Stimulated activated CD8-positive, alpha-beta memory T cell treated with anti-CD3 and anti-CD28 coated beads, Interleukin-7, amount 100 ng/mL, for 4 hours (primary cell): ENCODE data around the gene TTLL10.
"Not testable (repeated sequence)": the region's sequence is repeated elsewhere in the genome, so short reads cannot be mapped to it uniquely, and the experiment has no call there.

ENCODE experiments used
- DNase-seq, 2 donors: peaks; one replicate each; pipeline ENCODE4 v3.0.0-alpha.2; 2020; ENCODE audit warnings: low read depth in 2 of 2

Gene TTLL10

DNA sequence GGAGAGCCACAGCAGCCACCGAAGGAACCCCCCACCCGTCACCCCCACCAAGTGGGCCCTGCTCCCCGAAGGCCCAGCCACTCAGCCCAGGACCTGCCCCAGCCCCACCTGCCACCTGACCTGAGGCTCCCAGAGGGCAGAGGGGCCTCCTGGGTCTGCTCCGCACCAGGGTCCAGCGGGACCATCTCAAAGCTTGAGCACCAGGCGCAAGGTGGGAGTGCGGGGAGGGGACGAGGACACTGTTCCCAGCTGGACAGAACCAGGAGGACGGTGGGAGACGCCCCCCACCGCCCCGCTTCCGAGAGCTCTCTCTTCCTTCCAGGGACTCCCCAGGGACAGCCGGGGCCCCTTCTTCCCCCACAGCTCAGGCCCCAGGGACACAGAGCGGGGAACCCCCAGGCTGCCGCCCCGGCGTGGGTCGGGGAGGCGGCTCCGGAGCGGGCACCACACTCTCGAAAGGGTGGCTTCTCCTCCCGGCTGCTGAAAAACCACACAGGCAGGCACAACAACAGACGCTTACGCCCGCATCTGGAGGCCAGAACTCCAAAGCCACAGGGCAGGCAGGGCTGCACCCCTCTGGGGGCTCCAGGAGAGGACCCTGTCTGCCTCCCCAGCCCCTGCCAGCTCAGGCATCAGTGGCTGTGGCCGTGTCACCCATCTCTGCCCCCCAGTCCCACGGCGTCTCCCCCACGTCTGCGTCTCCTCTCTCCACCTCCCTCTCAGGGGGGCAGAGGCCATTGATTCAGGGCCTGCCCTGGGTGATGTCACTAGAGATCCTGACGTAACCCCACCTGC, 1.9 kb upstream of the TTLL10 start:
- no peak for DNase-seq

DNA sequence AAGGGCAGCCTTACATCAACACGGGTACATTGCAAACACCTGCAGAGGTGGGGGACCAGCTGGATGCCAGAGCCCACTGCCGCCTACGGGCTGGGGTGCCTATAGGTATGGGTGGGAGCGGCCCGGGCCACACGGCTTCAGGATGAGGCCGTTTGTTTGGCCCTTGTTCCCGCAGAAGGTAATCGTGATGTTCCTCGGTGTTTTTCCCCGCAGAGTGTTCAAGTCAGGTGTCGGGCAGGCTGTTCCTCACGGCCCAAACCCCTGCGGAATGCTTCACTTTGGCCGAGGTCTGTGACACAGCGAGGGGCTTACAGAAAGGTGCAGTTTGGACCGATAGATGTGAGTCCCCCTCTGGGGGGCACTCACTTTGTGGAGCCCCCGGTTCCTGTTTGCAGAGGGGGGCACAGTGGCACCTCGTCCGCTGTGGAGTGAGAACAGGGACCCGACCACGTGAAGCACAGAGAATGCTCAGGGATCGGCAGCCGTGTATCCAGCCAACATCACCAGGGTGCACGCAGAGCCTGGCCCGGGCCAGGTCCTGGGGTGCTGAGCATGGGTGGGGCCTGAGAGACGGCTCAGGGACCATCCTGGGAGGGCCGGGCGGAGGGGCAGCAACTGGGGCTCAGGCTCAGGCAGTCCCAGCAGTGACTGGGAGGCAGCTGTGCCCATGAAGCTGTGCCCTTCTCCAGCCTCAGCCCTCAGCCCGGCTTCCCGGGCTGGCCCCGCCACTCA, 453 bp upstream of the TTLL10 start:
- no peak for DNase-seq

DNA sequence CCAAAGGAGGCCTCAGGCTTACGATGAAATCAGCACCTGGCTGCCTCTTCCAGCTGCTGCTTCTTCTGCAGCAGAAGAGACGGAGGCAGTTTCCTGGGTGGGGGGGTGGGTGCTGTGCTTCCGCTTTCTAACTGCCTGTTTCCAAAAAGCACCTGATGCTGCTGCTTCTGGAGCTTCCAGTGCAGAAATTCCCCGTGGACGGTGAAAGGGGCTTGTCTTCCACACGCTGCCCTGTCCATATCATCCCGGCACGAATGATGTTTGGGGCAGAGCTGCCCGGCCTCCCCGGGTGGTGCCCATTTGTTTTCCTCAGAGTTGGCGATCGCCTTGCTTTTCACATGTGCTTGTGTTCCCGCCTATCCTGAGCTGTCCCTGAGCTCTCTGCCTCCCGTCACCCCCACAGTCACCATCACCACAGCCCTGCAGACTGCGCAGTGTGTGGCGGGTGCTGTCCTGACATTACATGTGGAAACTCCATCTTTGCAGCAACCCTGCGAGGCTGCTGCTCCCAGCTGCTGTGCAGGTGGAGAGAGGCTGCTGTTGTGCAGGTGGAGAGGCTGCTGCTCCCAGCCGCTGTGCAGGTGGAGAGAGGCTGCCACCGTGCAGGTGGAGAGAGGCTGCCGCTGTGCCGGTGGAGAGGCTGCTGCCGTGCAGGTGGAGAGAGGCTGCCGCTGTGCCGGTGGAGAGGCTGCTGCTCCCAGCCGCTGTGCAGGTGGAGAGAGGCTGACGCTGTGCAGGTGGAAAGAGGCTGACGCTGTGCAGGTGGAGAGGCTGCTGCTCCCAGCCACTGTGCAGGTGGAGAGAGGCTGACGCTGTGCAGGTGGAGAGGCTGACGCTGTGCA, 1.8 kb downstream of the TTLL10 start:
- DNase-seq, result no peak

DNA sequence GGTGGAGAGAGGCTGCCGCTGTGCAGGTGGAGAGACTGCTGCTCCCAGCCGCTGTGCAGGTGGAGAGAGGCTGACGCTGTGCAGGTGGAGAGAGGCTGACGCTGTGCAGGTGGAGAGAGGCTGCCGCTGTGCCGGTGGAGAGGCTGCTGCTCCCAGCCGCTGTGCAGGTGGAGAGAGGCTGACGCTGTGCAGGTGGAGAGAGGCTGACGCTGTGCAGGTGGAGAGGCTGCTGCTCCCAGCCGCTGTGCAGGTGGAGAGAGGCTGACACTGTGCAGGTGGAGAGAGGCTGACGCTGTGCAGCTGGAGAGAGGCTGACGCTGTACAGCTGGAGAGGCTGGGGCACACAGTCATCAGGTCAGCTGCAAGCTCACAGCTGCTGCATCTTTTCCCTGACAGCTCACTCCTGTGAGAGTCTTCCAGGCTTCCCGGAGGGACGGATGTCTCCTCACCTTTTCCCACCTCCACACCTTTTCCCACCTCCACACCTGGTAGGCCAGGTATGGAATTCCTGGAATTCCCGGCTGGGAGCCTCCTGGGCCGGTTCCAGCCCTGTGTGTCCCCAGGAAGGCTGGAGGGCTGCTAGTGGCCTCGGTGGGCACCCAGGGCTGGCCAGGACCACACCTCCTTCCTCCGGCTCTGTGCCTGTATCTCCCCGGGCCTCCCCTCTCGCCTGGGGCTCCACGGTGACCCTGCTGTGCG, 2.5 kb downstream of the TTLL10 start:
- not testable (repeated sequence) for DNase-seq

DNA sequence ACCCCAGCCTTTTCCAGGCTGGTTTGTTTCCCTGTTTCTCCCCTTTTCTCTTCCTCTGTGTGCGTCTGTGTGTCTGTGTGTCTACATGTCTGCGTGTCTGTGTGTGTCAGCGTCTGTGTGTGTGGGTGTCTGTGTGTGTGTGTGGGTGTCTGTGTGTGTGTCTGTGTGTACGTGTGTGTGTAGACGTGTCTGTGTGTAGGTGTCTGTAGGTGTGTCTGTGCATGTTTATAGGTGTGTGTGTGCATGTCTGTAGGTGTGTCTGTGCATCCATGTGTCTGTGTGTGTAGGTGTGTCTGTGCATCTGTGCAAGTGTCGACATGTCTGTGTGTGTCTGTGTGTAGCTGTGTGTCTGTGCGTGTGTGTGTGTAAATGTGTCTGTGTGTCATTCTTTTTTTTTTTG, 3.3 kb downstream of the TTLL10 start:
- no peak for DNase-seq

DNA sequence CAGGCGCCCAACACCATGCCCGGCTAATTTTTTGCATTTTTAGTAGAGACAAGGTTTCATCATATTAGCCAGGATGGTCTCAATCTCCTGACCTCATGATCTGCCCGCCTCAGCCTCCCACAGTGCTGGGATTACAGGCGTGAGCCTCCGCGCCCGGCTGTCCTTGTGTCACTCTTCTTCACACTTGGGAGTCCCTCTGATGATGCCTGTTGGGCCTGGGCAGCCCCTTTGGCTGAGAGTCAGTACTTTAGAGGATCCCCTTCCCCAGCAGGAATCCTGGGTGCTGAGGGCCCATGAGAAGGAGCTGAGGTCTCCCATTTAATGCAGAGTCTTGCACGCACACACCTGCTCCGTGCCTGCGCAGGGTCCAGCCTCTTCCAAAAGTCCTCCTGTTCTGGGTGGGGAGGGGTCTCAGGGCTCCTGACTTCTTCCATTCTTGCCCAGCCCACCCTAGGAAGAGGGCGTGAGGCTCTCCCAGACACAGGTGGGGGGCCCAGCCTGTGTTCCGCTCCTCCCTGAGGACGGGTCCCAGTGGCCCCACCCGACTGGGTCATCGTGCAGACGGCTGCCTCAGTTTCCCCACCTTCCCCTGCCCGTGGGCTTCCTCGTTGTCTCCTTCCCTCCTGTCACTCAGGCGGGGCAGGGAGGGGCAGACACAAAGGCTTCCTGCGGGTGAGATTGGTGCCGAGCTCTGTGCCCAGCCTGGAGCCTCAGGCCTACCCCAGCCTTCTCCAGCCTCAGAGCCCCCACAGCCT, 3.9 kb downstream of the TTLL10 start:
- no peak for DNase-seq

DNA sequence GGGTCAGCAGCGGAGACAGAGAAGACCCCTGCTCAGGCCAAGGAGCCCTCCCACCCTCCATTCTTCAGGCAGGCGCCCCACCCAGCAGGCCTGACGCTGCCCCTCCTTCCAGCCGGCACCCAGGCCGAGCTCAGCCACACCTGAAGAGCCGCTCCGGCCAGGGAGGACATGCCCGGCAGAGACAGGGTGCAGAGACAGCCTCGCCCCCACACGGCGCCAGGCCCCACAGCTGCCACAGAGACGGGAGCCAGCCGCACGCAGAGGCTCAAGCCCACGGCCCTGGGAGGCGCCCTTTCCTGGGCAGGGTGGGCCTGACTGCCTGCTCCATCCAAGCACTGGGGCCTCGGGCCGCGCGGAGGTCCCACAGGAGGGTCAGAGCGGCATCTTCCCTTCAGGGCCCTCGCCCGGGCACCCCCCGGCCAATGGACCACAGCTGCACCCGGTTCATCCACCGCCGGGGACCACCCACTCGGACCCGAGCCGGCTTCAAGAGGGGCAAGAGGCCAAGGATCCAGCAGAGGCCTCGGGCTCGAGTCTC, 5.2 kb downstream of the TTLL10 start:
- DNase-seq, result no peak

DNA sequence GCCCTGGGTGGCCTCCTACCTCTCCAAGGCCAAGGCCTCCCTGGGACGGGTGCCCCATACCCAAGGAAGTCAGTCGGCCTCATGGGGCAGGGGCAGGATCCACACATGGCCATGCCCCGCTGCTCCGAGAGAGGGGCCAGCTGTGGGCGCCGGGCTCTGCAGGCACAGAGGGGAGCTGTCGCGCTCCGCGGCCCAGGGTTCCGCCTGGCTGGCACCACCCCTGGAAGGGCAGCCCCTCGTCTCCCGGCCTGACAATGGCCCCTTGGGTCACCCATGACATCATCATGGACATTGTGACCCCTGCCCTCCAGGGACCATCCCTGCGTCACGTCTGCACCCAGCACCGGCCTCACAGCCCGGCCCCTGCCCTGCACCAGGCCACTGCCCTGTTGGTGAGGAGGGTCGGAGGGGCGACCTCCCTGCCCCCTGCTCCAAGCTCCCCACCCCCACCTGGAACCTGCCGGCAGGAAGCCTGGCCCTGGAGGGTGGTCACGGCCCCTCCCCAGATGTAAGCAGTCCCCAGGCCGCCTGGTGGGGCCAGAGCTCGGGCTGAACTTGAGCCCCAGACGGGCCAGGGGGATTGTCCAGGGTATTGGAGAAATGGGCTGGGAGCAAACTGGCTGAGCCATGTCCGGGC, 5.8 kb downstream of the TTLL10 start:
- no peak for DNase-seq

DNA sequence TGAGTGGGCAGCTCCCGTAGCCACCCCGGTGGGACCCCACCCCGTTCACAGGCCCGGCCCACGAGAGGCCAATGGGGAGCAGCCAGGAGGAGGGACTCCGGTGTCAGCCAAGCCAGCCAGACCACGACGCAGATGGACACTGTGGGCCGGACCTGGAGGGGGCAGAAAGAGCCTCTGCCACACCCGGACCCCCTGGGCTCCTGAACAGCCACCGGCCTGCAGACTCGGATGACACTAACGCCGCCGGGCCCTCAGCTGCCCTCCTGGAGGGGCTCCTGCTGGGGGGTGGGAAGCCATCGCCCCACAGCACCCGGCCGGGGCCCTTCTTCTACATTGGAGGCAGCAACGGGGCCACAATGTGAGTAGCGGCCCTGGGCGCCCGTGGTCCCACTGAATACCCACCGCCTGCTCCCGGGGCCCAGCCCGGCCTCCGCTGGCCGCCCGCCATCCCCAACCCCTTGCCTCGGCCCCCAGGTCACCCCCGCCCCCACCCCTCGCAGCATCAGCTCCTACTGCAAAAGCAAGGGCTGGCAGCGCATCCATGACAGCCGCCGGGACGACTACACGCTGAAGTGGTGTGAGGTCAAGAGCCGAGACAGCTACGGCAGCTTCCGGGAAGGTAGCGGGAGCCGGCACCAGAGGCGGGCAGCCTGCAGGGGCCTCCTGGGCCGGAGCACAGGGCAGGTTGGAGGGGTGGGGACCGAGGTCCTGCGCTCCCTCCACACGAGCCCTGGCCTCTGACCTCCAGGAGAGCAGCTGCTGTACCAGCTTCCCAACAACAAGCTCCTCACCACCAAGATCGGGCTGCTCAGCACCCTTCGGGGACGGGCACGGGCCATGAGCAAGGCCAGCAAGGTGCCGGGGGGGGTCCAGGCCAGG, 6.5 kb downstream of the TTLL10 start:
- DNase-seq, result no peak

DNA sequence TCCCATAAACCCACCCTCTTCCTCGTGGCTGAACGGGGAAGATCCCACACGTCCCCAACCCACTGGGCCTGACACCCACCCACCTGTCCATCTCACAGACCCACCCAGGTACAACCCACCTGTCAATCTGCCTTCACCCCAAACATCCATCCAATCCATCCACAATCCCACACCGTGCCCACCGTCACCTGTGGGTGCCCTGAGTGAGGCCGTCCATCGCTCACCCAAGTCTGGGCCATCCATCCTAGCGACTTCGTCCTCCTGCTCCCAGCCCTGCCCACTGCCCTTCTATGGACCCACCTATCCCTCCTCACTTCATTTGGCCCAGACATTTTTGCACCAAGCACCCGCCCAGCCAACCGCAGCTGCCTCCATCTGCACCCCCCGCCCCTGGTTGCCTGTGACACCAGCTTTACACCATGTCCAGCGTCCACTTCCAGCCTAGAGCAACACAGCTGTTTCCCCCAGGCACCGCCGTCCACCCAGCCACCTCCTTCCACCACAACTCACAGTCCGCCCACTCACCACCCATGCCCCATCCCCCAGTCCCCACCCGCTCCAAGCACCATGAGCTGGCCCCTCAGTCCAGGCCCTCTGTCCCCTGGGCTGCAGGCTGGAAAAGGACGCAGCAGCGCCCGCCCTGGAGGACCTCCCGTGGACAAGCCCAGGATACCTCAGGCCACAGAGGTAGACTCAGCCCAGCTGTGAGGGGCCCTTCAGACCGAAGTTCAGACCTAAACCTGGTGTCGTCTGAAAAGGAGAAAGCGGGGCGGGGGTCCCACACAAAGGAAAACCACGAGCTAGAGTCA, 7.7 kb downstream of the TTLL10 start:
- DNase-seq, result no peak

DNA sequence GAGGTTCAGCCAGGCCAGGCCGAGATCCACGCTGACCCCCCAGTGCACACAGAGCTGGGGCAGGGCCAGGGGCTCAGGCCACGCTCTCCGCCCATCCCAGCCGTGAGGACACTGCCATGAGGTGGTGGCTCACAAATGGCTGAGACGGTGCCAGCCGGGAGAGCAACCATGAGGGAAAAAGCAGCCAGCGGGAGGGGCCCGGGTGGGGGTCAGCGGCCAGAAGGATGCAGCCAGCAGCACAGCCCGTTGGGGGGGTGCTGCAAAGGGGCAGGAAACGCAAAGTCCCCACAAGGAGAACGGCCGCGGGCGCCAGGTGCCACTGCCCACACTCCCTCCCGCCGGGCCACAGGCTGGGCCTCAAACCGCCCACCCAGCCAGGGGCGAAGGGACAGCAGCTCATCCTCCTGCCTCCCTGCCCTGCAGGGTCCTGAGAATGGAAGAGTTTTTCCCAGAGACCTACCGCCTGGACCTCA, 8.3 kb downstream of the TTLL10 start:
- DNase-seq, result no peak

DNA sequence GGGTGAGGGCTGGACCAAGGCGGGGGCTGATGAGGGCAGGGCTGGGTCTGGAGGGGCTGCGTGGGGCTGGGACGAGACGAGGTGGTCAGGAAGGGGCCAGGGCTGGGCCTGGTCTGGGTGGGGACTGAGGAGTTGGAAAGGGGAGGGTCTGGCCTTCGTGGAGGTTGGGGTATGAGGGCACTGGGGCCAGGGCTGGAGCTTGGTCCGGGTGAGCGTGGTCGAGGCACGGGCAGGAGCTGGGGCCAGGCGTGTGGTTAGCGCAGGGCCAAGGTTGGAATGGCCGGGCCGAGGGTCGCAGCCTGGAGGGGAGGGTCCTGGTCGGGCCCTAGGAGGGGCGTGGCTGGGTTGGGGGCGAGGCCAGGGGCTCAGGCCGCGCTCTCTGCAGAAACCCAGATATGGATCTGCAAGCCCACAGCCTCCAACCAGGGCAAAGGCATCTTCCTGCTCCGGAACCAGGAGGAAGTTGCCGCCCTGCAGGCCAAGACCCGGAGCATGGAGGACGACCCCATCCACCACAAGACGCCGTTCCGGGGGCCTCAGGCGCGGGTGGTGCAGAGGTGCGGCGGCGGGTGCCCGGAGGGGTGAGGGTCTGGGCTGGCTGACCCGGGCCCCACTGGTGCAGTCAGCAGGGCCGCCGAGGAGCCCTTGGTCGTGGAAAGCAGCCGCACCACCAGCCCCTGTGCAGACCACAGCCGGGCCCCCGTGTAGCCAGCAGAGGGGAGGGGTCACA, 9.0 kb downstream of the TTLL10 start:
- no peak for DNase-seq

DNA sequence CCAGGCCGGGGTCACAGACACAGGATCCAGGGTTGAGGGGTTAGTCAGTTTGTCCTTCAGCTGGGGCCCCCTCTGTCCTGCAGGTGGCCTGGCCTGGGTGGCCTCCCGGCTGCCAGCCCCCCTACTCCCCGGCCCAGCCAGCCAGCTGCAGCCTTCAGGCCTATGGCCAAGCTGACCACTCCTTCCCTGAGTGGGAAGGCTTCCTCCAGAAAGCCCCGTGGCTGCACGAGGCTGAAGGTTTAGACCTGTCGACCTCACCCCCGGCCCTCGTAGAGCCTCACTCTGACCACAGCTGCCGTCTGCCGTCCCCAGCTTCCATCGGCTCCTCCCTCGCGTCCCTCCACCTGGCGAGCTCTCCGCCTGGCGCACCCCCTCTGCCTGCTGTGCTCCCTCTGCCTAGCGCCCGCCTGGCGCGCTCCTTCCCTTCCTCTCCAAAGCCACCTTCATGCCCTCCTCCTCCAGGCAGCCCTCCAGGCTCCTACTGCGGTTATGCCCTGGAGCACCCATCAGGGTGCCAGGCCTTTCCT, 9.6 kb downstream of the TTLL10 start:
- no peak for DNase-seq

DNA sequence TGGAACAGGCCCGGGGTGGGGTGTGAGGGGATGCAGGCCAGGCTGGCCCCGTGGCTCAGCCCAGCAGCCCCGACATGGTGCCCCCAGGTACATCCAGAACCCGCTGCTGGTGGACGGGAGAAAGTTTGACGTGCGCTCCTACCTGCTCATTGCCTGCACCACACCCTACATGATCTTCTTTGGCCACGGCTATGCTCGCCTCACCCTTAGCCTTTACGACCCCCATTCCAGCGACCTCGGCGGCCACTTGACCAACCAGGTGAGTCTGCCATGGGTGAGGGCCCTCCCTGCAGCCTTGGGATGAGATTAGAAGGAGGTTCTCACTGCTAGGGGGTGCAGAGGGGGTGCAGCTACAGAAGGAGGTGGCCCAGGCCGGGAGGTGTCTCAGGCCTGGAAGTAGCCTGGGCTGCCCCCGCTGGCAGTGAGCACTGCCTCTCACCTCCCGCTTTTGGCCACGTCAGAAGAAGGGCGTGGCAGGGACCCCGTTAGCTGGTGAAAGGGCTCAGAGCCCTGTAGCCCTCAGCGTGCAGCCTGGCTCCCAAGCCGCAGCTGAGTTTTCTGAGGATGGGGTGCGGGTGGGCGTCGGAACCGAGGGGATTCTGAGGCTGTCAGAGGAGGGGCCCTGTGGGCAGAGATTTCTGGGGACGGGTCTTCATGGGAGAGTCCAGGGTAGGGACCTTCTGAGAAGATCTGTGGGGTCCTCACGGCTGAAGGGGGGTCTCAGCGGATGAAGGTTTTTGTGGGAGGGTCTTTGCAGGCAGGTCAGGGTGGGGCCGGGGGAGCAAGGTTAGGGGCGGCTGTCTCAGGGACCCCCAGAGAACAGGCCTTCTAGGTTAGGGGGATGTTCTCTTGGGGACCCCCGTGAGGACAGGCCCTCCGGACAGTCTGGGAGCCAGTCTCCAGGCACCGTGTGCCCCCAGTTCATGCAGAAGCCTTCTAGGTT, 10.4 kb downstream of the TTLL10 start:
- no peak for DNase-seq

DNA sequence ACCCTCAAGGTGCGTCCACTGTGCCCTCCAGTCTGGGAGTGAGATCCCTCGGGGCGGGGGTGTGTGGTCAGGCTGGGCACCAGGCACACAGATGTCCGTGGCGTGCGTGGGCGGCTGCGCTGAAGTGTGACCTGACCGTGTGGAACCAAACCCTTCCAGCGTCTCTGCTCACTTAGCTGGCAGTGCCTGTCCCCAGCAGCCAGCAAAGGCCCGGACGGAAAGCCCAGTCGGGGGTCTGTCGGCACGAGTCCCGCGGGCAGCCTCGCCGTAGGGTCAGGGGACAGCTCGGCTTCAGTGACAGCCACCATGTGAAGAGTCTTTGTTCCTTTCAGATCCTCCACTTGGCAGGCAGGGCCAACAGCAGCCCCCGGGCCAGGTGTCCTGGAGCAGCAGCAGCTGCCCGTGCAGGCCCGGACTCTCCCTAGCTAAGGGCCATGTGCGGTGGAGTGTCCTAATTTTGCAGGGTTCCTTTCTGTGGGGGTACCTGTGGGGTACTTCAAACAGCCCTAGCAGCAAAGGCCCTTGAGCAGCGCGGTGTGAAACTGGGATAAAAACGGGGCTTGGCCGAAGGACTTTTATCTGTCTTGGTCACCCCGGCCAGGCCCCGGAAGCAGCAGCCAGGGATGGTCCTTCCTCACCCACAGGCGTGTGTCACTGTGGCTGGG, 11.6 kb downstream of the TTLL10 start:
- DNase-seq, result no peak

DNA sequence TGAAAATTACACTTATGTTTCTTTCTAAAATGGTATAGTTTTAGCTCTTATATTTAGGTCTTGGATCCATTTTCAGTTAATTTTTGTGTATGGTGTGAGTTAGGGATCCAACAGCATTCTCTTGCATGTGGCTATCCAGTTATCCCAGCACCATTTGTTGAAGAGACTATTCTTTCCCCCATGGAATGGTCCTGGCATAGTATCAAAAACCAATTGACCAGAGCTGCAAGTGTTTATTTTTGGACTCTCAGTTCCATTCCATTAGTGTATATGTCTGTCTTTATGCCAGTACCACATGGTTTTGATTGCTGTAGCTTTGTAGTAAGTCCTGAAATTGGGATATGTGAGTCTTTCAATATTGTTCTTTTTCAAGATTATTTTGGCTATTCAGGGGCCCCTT, 14.3 kb downstream of the TTLL10 start:
- DNase-seq, result no peak
